Left hindlimb (tissue), 1 donor: ENCODE results near the gene TMEM131.
"Not testable (repeated sequence)": the region's sequence is repeated elsewhere in the genome, so short reads cannot be mapped to it uniquely, and the experiment has no call there.

ENCODE experiments used
- DNase-seq: peaks from one replicate; pipeline ENCODE4 v3.0.0-alpha.2; 2018

Gene TMEM131

GRCh38 chr2:97995734-97996624 lies at the start of gene TMEM131:
Gene TMEM131 (minus strand): TSS chr2:97995948. CDS start chr2:97995662, 286 bp downstream.
- DNase-seq: peak; percentile 97

- not testable (repeated sequence) for DNase-seq
Measured at GRCh38 chr2:98044730-98045129, 49.0 kb upstream of the TMEM131 start.

GRCh38 chr2:98043101-98043500 lies 47.4 kb upstream of the TMEM131 start:
- no peak for DNase-seq

- no peak for DNase-seq
Measured at GRCh38 chr2:98040331-98040939, 44.7 kb upstream of the TMEM131 start.

GRCh38 chr2:98039085-98039756 lies 43.5 kb upstream of the TMEM131 start:
- no peak for DNase-seq

- DNase-seq: no peak
Measured at GRCh38 chr2:98037666-98038336, 42.1 kb upstream of the TMEM131 start.

- no peak for DNase-seq
Measured at GRCh38 chr2:98037206-98037605, 41.5 kb upstream of the TMEM131 start.

- DNase-seq: no peak
Measured at GRCh38 chr2:98036349-98037000, 40.7 kb upstream of the TMEM131 start.

GRCh38 chr2:98034745-98035144 lies 39.0 kb upstream of the TMEM131 start:
- DNase-seq: no peak

- DNase-seq: no peak
Measured at GRCh38 chr2:98032086-98032485, 36.3 kb upstream of the TMEM131 start.

- DNase-seq: no peak
Measured at GRCh38 chr2:98029718-98030222, 34.0 kb upstream of the TMEM131 start.

- no peak for DNase-seq
Measured at GRCh38 chr2:98028931-98029717, 33.4 kb upstream of the TMEM131 start.

GRCh38 chr2:98028101-98028561 lies 32.4 kb upstream of the TMEM131 start:
- DNase-seq: no peak

GRCh38 chr2:98027538-98027937 lies 31.8 kb upstream of the TMEM131 start:
- no peak for DNase-seq

- DNase-seq: no peak
Measured at GRCh38 chr2:98026927-98027522, 31.3 kb upstream of the TMEM131 start.

GRCh38 chr2:98026292-98026691 lies 30.5 kb upstream of the TMEM131 start:
- no peak for DNase-seq

GRCh38 chr2:98025481-98026037 lies 29.8 kb upstream of the TMEM131 start:
- DNase-seq: no peak

- DNase-seq: not testable (repeated sequence)
Measured at GRCh38 chr2:98022067-98022466, 26.3 kb upstream of the TMEM131 start.

GRCh38 chr2:98020992-98021713 lies 25.4 kb upstream of the TMEM131 start:
- peak; percentile 44 for DNase-seq

GRCh38 chr2:98020516-98020915 lies 24.8 kb upstream of the TMEM131 start:
- DNase-seq: no peak
